Keratinocyte (primary cell): ENCODE data around the gene ELMOD1. TPM values are rescaled to one million over a fixed set of nuclear protein-coding genes. Genes with fewer than 3 reads are reported as not detected.

ENCODE experiments used
- DNase-seq: peaks from one replicate; pipeline ENCODE4 v3.0.0-alpha.2; 2011; ENCODE audit warnings: low read depth, missing footprints, low spot score
- FAIRE-seq: peaks from 2 replicates; lab custom pipeline; 2011; peaks lifted over from hg19 to GRCh38; lab: Jason Lieb, UNC
- H2AFZ ChIP-seq: 2 replicates; pipeline ENCODE4 v1.6.0; 2012; ENCODE audit warnings: low read length, control low read depth, inconsistent platforms; ENCODE audit not compliant: control insufficient read depth
- H3K27ac ChIP-seq: 2 replicates; pipeline ENCODE4 v1.5.1; 2011; ENCODE audit warnings: low read length; ENCODE audit not compliant: control insufficient read depth, insufficient read depth
- H3K27me3 ChIP-seq: 3 replicates; pipeline ENCODE4 v1.6.0; 2011; ENCODE audit warnings: low read length; ENCODE audit not compliant: control insufficient read depth, insufficient read depth; ENCODE audit errors: extremely low read depth
- H3K36me3 ChIP-seq, 2 experiments: 2 replicates in 1 of 2; 3 replicates in 1 of 2; pipeline ENCODE4 v1.5.1; 2011; ENCODE audit warnings: low read length in 2 of 2, mild to moderate bottlenecking in 1 of 2; ENCODE audit not compliant: control insufficient read depth in 2 of 2, insufficient read depth in 2 of 2; ENCODE audit errors: extremely low read depth in 1 of 2
- H3K4me1 ChIP-seq: 3 replicates; pipeline ENCODE4 v1.5.1; 2011; ENCODE audit warnings: low read length; ENCODE audit not compliant: control insufficient read depth, insufficient read depth; ENCODE audit errors: extremely low read depth
- H3K4me2 ChIP-seq: 3 replicates; pipeline ENCODE4 v1.6.0; 2011; ENCODE audit warnings: low read depth, low read length; ENCODE audit not compliant: control insufficient read depth, insufficient read depth; ENCODE audit errors: extremely low read depth
- H3K4me3 ChIP-seq, 3 experiments: fragments of 200-600 bp in 1 of 3; sonication (generic) in 1 of 3; 2 replicates in 2 of 3; 3 replicates in 1 of 3; pipeline ENCODE4 v1.5.1; 2011 to 2016; ENCODE audit warnings: low read length in 3 of 3, mild to moderate bottlenecking in 3 of 3, control low read depth in 2 of 3, inconsistent platforms in 1 of 3, low read depth in 1 of 3, mixed read lengths in 1 of 3, mixed run types in 1 of 3, moderate library complexity in 1 of 3; ENCODE audit not compliant: control insufficient read depth in 2 of 3, insufficient read depth in 2 of 3; ENCODE audit errors: extremely low read depth in 1 of 3
- H3K79me2 ChIP-seq: 2 replicates; pipeline ENCODE4 v1.6.0; 2012; ENCODE audit warnings: low read length; ENCODE audit not compliant: control insufficient read depth, insufficient read depth
- H3K9ac ChIP-seq: 3 replicates; pipeline ENCODE4 v1.6.0; 2011; ENCODE audit warnings: low read length; ENCODE audit not compliant: control insufficient read depth, insufficient read depth; ENCODE audit errors: extremely low read depth
- H3K9me1 ChIP-seq: 3 replicates; pipeline ENCODE4 v1.6.0; 2011; ENCODE audit warnings: low read length; ENCODE audit not compliant: control insufficient read depth, insufficient read depth; ENCODE audit errors: extremely low read depth
- H3K9me3 ChIP-seq: 2 replicates; pipeline ENCODE4 v1.5.1; 2012; ENCODE audit warnings: low read depth, low read length; ENCODE audit not compliant: control insufficient read depth
- H4K20me1 ChIP-seq: 3 replicates; pipeline ENCODE4 v1.6.0; 2011; ENCODE audit warnings: low read length; ENCODE audit not compliant: control insufficient read depth, insufficient read depth; ENCODE audit errors: extremely low read depth
- EZH2 ChIP-seq: IDR thresholded peaks from one replicate; pipeline ENCODE4 v1.6.1; 2012; ENCODE audit warnings: inconsistent platforms, mild to moderate bottlenecking, low read length, moderate library complexity
- dilution Hi-C: fragments of 300-500 bp; cut with MboI; formaldehyde crosslinking; loops from one replicate; pipeline ENCODE4 v1.7.0; 2020; ENCODE audit warnings: low sequenced_read_pairs; ENCODE audit not compliant: extremely low pct_ligation_motif_present
- polyA plus RNA-seq, 5 experiments: library from polyadenylated mRNA; depleted of rRNA in 3 of 5; stranded (reverse) in 3 of 5; stranded (forward) in 1 of 5; unstranded in 1 of 5; fragments of >200 nt; gene quantifications; 1 replicate in 1 of 5; 2 replicates in 3 of 5; 3 replicates in 1 of 5; pipeline versions ENCODE4 v1.2.1 to v1.2.3, GENCODE V29; 2011 to 2012; ENCODE audit warnings: missing spikeins in 2 of 5, low read depth in 1 of 5, low replicate concordance in 1 of 5
- TF ChIP-seq, protein P1 (sequence below), 3 experiments: IDR thresholded peaks in 1 of 3; conservative IDR thresholded peaks in 1 of 3; optimal IDR thresholded peaks in 1 of 3; 2 replicates in 2 of 3; 3 replicates in 1 of 3; pipeline versions ENCODE3 to v1.5.1; 2011; ENCODE audit warnings: low read length in 3 of 3, mild to moderate bottlenecking in 3 of 3, moderate library complexity in 2 of 3, control low read depth in 1 of 3, inconsistent platforms in 1 of 3; ENCODE audit not compliant: insufficient read depth in 2 of 3; ENCODE audit errors: extremely low read depth in 1 of 3

ELMOD1 gene
- polyA plus RNA-seq, 1 donor (not counting 4 experiments of a cell fraction or from before 2014, with no cell fraction given): 0.63 TPM

DNA sequence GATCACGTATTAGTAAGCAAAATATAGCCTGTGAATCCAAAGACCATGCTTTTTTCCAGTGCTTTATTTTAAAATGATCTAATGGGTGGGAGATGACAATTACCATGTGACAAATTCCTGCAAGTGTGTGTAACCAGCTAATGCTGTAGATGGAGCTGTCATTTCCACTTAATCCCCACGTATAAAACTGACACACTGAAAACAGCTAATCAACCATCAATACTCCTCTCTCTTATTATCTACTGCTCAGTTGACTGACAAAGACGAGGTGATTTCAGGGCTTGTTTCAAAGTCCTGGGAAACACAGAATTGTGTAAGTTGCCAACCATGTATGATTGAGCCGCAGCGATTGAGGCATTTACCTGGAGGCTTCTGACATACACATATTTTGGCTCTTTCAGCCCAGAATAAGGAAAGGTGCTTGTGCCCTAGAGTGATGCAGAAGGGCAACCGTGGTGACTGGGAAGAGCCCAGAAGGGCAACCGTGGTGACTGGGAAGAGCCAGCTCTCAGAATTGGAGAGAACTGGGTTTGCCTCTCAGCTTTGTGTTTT is 111.2 kb downstream of the ELMOD1 start:
- DNase-seq (no peak), FAIRE-seq (no peak)
- no peaks in the 10 kb centered on the region for H3K79me2 ChIP-seq
- no peak for TF ChIP-seq EZH2
- TF ChIP-seq, protein P1, sequence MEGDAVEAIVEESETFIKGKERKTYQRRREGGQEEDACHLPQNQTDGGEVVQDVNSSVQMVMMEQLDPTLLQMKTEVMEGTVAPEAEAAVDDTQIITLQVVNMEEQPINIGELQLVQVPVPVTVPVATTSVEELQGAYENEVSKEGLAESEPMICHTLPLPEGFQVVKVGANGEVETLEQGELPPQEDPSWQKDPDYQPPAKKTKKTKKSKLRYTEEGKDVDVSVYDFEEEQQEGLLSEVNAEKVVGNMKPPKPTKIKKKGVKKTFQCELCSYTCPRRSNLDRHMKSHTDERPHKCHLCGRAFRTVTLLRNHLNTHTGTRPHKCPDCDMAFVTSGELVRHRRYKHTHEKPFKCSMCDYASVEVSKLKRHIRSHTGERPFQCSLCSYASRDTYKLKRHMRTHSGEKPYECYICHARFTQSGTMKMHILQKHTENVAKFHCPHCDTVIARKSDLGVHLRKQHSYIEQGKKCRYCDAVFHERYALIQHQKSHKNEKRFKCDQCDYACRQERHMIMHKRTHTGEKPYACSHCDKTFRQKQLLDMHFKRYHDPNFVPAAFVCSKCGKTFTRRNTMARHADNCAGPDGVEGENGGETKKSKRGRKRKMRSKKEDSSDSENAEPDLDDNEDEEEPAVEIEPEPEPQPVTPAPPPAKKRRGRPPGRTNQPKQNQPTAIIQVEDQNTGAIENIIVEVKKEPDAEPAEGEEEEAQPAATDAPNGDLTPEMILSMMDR (optimal IDR thresholded peaks at IDR 0.05 in 1 of 3, IDR thresholded peaks at IDR 0.05 in 1 of 3, conservative IDR thresholded peaks at IDR 0.05 in 1 of 3; ENCODE audit: extremely low read depth in 1 of 3, insufficient read depth in 2 of 3, low read length in 3 of 3): no peak
- no peaks in the 10 kb centered on the region for H3K27me3 ChIP-seq
- H3K9me3 ChIP-seq: no peaks in the 10 kb centered on the region
- H3K36me3 ChIP-seq: no peaks in the 10 kb centered on the region
- no peak overlapping the region for H2AFZ ChIP-seq
- no peaks in the 10 kb centered on the region for H3K9me1 ChIP-seq
- H3K4me3 ChIP-seq: no peak overlapping the region
- no peak overlapping the region for H3K9ac ChIP-seq
- H3K27ac ChIP-seq: no peak overlapping the region
- peaks cover 14% of the 10 kb centered on the region for H3K4me1 ChIP-seq
- H4K20me1 ChIP-seq: no peaks in the 10 kb centered on the region
- dilution Hi-C loops: no loop called here
- H3K4me2 ChIP-seq: no peak overlapping the region

DNA sequence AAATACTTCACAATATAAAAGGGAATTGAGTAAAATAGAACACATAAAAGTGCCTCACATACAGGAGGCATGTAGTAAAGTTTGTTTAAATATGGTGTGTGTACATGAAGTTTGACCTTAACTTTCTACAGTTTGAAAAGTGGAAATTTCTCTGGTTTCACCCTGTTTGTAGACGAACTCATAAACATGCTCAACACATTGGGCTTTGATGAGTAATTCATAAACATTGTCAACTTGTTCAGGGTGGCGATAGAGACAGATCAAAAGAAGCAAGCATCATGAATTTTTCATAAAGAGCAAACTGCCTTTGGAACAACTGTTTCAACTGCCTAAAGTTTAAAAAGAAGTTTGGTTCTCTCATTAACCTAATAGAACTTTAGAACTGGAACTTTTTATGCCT is 111.8 kb downstream of the ELMOD1 start:
- dilution Hi-C loops: no loop called here
- no peaks in the 10 kb centered on the region for H4K20me1 ChIP-seq
- no peaks in the 10 kb centered on the region for H3K27me3 ChIP-seq
- no peaks in the 10 kb centered on the region for H3K9me1 ChIP-seq
- H3K36me3 ChIP-seq: no peaks in the 10 kb centered on the region
- no peak overlapping the region for H3K27ac ChIP-seq
- TF ChIP-seq EZH2: no peak
- TF ChIP-seq, protein P1 (optimal IDR thresholded peaks at IDR 0.05 in 1 of 3, IDR thresholded peaks at IDR 0.05 in 1 of 3, conservative IDR thresholded peaks at IDR 0.05 in 1 of 3; ENCODE audit: extremely low read depth in 1 of 3, insufficient read depth in 2 of 3, low read length in 3 of 3): no peak
- no peaks in the 10 kb centered on the region for H3K9me3 ChIP-seq
- no peak overlapping the region for H3K4me3 ChIP-seq
- H2AFZ ChIP-seq: no peak overlapping the region
- H3K9ac ChIP-seq: no peak overlapping the region
- FAIRE-seq (no peak), DNase-seq (no peak)
- no peak overlapping the region for H3K4me2 ChIP-seq
- H3K4me1 ChIP-seq: peaks cover 14% of the 10 kb centered on the region
- H3K79me2 ChIP-seq: no peaks in the 10 kb centered on the region
